ENCODE measurements around the gene RAD1. TPM values are rescaled to one million over a fixed set of nuclear protein-coding genes. Genes with fewer than 3 reads are reported as not detected.

RAD1 gene
- total RNA-seq, 3 donors from 2014 or later (not counting 1 experiment from before 2014, with no cell fraction given) = 24.3 to 30.9 (median 29.7) TPM

- Mint-ChIP-seq H3K4me1 (no peaks in the 10 kb centered on the region), H3K9me3 (no peaks in the 10 kb centered on the region), H3K27ac (no peak overlapping the region), H3K36me3 (no peaks in the 10 kb centered on the region), H3K27me3 (ENCODE audit: low read depth in 2 of 2) (peaks cover 8 to 34% of the 10 kb centered on the region in 2 donors), H3K4me3 (no peak overlapping the region)
- intact Hi-C loops (cut with micrococcal nuclease) = no loop called here
- no peak for TF ChIP-seq CTCF (IDR thresholded peaks at IDR 0.05)
- Histone ChIP-seq H3K9me3 (ENCODE audit: control insufficient read depth, insufficient read depth, low read length) (no peaks in the 10 kb centered on the region), H3K4me3 (ENCODE audit: low read length) (no peak overlapping the region), H3K27me3 (ENCODE audit: control insufficient read depth, insufficient read depth, low read length) (no peaks in the 10 kb centered on the region), H3K4me1 (ENCODE audit: control insufficient read depth, insufficient read depth, low read length) (no peaks in the 10 kb centered on the region), H3K27ac (ENCODE audit: low read length) (no peak overlapping the region), H3K36me3 (ENCODE audit: control insufficient read depth, insufficient read depth, low read length) (no peaks in the 10 kb centered on the region)
- 100% methylated on average over 1 of the region's 2 CpGs for WGBS (ENCODE audit: insufficient coverage)
- ATAC-seq (no peak), DNase-seq (no peak)
These were observed 44.9 kb downstream of the RAD1 start for GRCh38 chr5:34870382-34870781.

GRCh38 chr5:34869256-34869655, 46.0 kb downstream of the RAD1 start:
- no peaks in the 10 kb centered on the region for H3K9me3 Mint-ChIP-seq
- Histone ChIP-seq H3K27ac (ENCODE audit: low read length) (no peak overlapping the region), H3K4me1 (ENCODE audit: control insufficient read depth, insufficient read depth, low read length) (no peaks in the 10 kb centered on the region), H3K9me3 (ENCODE audit: control insufficient read depth, insufficient read depth, low read length) (no peaks in the 10 kb centered on the region), H3K27me3 (ENCODE audit: control insufficient read depth, insufficient read depth, low read length) (no peaks in the 10 kb centered on the region), H3K36me3 (ENCODE audit: control insufficient read depth, insufficient read depth, low read length) (no peaks in the 10 kb centered on the region), H3K4me3 (ENCODE audit: low read length) (no peak overlapping the region)
- H3K36me3 Mint-ChIP-seq = no peaks in the 10 kb centered on the region
- intact Hi-C loops (cut with micrococcal nuclease) = no loop called here
- no peak for TF ChIP-seq CTCF (IDR thresholded peaks at IDR 0.05)
- ATAC-seq (no peak), DNase-seq (no peak)
- no peak overlapping the region for H3K27ac Mint-ChIP-seq
- H3K4me3 Mint-ChIP-seq = no peak overlapping the region
- no peaks in the 10 kb centered on the region for H3K4me1 Mint-ChIP-seq
- WGBS (ENCODE audit: insufficient coverage) = no CpG with 5 or more reads among the region's 1 CpG
- H3K27me3 Mint-ChIP-seq (ENCODE audit: low read depth in 2 of 2) = peaks cover 9 to 25% of the 10 kb centered on the region in 2 donors

DNA sequence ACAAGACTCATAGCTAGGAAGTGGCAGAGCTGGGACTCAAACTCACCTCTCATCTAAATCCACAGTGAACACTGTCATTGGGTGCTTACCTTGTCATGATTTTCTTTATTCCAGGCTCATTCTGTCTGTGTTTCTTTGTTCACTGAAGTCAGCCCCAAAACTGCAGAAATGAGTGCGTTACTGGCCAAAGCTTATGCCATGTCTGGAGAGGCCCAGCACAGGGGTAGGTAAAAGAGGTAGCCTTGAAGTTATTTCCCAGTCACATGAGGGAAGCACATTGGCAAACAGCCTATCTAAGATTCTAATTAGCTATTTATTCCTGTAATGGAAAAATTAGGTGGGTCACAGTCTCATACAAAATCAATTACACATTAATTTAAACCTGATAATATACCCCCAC, 46.5 kb downstream of the RAD1 start:
- intact Hi-C loops (cut with micrococcal nuclease) = no loop called here
- Mint-ChIP-seq H3K4me3 (no peak overlapping the region), H3K27ac (no peak overlapping the region), H3K4me1 (no peaks in the 10 kb centered on the region), H3K36me3 (no peaks in the 10 kb centered on the region), H3K27me3 (ENCODE audit: low read depth in 2 of 2) (peaks cover 8 to 20% of the 10 kb centered on the region in 2 donors), H3K9me3 (no peaks in the 10 kb centered on the region)
- H3K36me3 ChIP-seq (ENCODE audit: control insufficient read depth, insufficient read depth, low read length) = no peaks in the 10 kb centered on the region
- H3K9me3 ChIP-seq (ENCODE audit: control insufficient read depth, insufficient read depth, low read length) = no peaks in the 10 kb centered on the region
- no peaks in the 10 kb centered on the region for H3K27me3 ChIP-seq (ENCODE audit: control insufficient read depth, insufficient read depth, low read length)
- ATAC-seq (no peak), DNase-seq (no peak)
- no peaks in the 10 kb centered on the region for H3K4me1 ChIP-seq (ENCODE audit: control insufficient read depth, insufficient read depth, low read length)
- TF ChIP-seq CTCF (IDR thresholded peaks at IDR 0.05) = no peak
- H3K4me3 ChIP-seq (ENCODE audit: low read length) = no peak overlapping the region
- no peak overlapping the region for H3K27ac ChIP-seq (ENCODE audit: low read length)
- WGBS (ENCODE audit: insufficient coverage) = 94% methylated on average over 1 of the region's 1 CpG

DNA sequence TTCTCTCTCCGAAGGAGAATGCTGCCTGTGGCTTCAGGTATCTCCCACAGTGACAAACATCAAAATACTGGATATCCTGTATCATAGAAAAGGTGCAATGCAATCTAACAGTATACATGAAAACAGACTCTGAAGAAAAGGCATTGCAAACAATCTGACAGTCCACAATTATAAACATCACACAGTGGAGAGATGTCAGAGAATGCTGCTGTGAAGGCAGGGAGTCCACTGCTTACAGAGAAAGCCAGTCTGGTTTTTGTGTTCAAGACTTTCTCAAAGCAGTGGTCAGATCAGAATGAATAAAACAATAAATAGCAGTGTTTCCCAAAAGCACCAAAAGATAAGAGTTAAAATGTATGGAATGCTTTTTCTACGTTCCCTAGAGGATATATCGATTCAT, 47.6 kb downstream of the RAD1 start:
- DNase-seq (no peak), ATAC-seq (no peak)
- Histone ChIP-seq H3K27me3 (ENCODE audit: control insufficient read depth, insufficient read depth, low read length) (no peaks in the 10 kb centered on the region), H3K36me3 (ENCODE audit: control insufficient read depth, insufficient read depth, low read length) (no peaks in the 10 kb centered on the region), H3K9me3 (ENCODE audit: control insufficient read depth, insufficient read depth, low read length) (no peaks in the 10 kb centered on the region), H3K27ac (ENCODE audit: low read length) (no peak overlapping the region), H3K4me1 (ENCODE audit: control insufficient read depth, insufficient read depth, low read length) (no peaks in the 10 kb centered on the region), H3K4me3 (ENCODE audit: low read length) (no peak overlapping the region)
- Mint-ChIP-seq H3K36me3 (no peaks in the 10 kb centered on the region), H3K27me3 (ENCODE audit: low read depth in 2 of 2) (peaks cover 3 to 12% of the 10 kb centered on the region in 2 donors), H3K4me1 (no peaks in the 10 kb centered on the region), H3K27ac (no peak overlapping the region), H3K9me3 (no peaks in the 10 kb centered on the region), H3K4me3 (no peak overlapping the region)
- WGBS (ENCODE audit: insufficient coverage) = 88% methylated on average over 1 of the region's 3 CpGs
- no peak for TF ChIP-seq CTCF (IDR thresholded peaks at IDR 0.05)
- intact Hi-C loops (cut with micrococcal nuclease) = no loop called here
